AML-193 (cell line): ENCODE results near the gene ADAMTSL3.

Experiments
- DNase-seq, 2 experiments: peaks; one replicate each; lab custom pipeline; 2025; lab: John Stamatoyannopoulos, UW

ADAMTSL3 gene

DNA sequence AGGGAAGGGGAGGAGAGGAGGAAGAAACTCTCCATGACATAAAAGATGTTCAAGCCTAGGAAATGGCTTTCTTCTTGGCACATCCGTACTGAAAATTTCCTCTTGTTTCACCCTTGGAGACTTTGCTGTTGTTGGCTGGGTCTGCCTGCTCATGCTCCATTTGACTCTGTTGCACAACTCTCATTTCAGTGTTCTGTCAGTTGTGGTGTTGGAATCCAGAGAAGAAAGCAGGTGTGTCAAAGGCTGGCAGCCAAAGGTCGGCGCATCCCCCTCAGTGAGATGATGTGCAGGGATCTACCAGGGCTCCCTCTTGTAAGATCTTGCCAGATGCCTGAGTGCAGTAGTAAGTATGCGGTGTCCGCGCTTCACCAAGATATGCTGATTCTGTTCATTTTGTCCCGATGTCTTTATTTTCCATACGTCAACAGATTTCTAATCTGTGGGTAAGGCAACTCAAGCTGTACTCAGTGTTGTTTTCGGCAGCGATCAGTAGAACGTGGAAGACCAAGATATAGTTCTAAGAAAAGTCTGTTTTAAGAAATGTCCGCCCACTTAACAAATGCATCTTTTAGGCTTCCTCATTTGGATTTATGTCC lies 316.5 kb downstream of the ADAMTSL3 start:
- no peak for DNase-seq

DNA sequence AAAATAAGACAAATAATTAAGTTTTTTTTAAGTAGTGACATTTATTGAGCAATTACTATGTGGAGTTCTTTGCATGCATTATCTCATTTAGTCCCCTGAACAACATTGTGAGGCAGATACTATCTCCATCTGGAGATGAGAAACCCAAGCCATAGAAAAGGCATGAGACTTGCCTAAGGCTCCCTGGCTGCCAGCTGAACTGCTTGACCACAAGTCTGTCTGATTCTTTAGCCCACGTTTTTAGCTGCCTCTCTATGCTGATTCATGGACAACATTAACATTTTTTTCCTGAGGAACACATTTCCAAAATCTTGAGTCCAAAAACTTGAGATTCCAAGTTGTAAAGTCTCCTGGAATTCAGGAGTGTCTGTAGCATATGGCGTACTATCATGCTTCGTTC lies 318.1 kb downstream of the ADAMTSL3 start:
- no peak for DNase-seq

DNA sequence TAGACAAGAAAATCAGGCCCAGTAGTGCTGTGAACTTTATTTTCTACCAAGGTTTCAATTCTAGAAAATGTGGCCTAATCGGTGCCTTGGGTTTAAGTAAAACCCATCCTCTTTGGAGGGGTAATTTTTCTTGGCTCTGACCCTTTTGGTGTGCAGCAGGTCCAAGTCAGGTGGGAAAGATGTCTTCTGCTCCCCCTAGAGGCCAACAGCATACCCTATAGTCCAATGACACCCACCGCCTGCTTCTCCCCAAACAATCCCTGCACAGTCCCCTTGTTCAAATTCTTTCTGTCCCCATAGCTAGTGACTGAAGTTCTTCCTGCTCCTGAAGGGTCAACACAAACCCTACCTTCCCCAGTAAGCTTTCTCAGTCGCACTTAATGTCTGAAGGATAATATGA lies 319.9 kb downstream of the ADAMTSL3 start:
- DNase-seq = no peak

DNA sequence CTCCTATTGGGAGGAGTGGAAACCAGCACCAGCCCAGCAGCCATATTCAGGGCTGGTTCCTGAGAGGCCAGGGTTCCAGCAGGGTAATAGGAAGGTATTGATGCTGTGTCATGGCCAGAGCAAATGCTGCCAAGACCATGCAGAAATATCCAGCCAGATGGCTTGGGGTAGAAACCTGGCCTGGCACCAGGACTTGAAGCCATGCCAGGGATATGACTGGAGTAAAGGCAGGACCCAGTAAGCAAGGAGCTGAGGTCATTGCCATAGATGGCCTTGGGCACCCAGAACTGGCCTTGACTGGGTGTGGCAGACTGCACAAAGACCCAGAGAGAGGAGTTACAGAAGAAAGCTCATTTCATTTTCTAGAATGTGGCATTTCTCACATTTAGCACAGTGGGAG lies 324.1 kb downstream of the ADAMTSL3 start:
- no peak for DNase-seq

DNA sequence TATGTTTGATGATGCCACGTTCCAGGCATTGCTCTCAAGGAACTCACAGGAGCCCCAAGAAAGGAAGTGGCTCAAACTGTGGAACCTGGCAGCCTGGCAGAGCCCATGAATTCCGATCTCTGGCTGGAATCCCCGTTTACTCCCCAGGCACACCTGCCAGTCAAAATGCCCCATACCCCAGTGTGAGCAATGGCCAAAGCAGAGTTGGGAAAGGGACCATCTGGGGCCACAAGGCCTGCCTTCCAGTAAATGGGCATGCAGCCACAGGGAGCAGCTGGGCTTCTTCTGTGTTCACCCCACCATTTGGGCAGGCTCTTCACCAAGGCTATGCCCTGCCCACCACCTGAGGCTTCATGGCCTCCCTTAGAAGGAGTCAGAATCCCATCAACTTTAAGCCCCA lies 324.7 kb downstream of the ADAMTSL3 start:
- DNase-seq = no peak

DNA sequence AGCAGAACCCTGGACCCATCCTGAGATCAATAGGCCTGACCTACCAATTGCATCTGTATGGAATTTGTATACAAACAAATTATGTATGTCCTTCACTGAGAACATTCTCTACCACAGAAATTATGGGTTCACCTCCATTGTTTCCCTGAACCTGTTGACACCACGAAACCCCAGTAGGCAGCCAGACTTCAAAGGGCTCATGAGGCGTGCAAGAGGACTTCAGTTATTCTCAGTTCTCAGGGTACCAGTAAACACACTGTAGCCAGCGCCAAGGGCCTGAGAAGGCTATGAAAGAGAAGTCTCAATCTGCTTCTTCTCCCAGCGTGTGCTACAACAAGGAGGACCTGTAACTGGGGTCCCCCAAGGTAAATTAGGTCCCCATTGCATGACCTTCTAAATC lies 326.7 kb downstream of the ADAMTSL3 start:
- DNase-seq = no peak

DNA sequence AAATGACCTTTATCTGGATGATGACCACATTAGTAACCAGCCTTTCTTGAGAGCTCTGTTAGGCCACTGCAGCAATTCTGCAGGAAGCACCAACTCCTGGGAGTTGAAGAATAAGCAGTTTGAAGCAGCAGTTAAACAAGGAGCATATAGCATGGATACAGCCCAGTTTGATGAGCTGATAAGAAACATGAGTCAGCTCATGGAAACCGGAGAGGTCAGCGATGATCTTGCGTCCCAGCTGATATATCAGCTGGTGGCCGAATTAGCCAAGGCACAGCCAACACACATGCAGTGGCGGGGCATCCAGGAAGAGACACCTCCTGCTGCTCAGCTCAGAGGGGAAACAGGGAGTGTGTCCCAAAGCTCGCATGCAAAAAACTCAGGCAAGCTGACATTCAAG lies 328.8 kb downstream of the ADAMTSL3 start:
- no peak for DNase-seq

DNA sequence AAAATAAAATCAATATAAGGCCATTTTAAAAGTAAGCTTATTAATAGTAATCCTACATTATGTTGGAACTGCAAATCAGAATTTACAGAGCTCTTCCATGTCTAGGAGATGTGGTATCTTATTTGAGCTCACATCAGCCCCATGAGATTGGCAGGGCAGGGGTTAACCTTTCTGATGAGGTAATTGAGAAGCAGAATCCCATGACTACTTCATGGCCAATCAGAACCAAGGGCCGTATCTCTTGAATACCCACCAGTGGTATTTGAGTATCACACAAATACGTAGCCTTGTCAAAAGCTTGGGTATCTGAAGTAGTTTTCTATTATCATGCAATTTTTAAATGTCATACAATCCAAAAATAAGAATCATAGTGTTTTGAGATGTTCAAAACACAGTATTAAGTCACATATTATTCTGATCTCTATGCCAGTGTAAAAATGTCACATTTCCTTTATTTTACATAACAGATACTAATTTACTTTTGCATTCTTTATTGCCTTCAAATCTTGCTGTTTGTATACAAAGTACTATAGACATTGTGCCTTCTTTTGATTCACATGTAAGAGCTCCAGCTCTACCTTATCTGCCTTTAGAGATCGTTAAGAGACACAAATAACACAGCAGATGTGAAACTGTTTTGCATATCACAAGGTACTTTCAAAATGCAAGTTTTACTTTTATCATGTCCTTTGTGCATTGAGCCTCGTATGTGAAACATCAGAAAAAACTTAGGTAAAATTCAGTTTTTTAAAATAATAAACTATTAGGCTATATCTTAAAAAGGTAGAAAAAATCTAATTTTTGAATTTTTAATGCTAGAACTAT lies 329.9 kb downstream of the ADAMTSL3 start:
- no peak for DNase-seq

DNA sequence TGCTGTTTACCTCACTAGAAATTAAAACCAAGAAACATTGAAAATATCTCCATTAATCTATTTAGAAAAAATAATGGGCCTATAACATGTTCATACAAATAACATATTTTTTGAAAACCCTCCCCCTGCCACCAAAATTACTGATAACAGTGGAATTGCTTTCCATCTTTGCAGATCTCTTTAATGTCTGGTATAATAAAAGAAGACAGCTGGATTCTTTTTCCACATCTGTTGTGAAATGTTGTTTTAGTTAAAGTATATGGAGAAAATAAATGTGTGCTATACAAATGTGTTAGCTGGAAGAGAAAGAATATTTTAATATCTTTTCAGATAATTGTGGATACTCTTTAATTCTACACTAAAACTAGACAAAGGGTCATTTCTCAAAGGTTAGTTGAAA lies 330.7 kb downstream of the ADAMTSL3 start:
- DNase-seq = no peak

DNA sequence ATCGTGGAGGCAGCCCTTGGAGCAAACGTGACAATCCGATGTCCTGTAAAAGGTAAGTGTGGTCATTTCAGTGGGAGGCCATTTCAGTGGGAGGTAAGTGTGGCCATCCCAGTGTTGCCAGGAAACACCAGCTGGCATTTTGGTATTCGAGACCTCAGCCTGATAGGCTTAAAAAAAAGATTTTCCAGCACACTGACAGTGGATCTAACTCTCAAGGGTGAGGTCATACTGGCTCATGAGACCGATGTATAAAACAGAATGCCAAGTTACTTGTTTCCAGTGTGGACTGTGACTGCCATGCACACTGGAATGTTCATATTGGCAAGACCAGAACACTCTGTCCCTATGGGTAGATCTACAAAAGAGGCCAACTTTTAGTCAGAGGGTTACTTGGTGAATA lies 337.2 kb downstream of the ADAMTSL3 start:
- DNase-seq = no peak

DNA sequence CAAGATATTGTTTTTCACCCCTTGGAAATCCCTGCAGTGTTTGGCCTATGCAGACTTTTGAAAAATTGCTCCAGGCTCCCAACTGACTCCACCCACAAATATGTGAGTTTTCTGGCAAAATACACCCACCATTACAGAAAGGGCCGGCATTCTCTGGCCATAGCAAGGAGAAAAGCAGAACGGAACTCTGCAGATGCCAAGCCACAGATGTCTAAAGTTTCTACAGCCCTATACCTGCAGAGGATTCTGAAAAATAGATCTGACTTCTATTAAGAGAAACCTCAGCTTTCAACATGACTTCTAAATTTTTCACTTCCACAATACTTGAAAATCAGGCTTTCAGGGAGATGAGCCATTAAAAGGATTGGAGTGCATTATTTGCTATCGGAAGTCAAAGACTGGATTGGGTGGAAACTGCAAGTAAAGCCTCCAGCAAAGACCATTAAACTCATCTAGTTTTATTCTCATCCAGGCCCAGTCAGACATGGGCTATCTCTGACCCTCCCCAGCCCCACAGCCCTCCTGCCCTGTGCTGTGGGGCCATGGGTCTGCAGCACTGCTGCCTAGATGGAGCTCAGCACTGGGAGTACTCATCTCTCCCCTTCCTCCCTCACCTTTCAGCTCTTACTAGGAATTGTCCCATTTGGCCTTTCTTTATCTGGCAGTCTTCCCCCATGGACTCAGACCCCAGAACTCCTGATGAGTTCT lies 338.6 kb downstream of the ADAMTSL3 start:
- DNase-seq = no peak

DNA sequence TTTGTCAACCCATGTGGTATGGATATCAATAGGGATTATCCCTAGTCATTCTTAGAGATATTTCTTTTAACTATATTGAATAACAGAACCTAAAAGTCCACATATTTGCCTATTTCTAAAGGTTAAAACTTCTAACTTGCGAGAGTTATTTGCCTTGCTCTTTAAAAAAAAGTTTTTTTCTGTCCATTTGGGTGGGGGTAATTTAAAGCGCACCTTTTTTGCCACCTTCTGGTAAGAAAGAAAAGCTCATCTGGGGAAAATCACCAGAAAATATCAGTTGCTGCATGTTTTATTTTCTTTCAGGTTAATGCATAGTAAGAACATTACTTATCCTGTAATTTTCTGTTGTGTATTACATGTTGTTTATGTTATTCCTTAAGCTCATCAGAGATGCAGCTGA lies 339.7 kb downstream of the ADAMTSL3 start:
- no peak for DNase-seq

DNA sequence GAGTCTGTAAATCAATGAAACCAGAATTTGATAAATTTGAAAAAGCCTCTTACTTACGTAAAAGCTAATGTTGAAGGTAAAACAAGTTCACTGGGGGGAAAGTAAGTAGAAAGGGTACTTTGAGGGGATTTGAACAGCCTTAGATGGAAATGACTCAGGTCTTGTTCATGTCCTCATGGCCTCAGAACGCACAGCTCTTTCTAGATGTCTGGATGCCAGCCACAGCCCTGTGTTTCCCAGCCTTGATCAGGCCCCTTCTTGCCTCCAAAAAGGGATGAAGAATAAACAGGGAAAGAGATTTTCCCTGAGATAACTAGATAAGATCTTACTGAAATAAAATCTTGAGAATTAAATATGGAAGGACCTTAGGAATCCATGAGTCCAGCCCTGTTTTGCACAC lies 344.6 kb downstream of the ADAMTSL3 start:
- DNase-seq = no peak

DNA sequence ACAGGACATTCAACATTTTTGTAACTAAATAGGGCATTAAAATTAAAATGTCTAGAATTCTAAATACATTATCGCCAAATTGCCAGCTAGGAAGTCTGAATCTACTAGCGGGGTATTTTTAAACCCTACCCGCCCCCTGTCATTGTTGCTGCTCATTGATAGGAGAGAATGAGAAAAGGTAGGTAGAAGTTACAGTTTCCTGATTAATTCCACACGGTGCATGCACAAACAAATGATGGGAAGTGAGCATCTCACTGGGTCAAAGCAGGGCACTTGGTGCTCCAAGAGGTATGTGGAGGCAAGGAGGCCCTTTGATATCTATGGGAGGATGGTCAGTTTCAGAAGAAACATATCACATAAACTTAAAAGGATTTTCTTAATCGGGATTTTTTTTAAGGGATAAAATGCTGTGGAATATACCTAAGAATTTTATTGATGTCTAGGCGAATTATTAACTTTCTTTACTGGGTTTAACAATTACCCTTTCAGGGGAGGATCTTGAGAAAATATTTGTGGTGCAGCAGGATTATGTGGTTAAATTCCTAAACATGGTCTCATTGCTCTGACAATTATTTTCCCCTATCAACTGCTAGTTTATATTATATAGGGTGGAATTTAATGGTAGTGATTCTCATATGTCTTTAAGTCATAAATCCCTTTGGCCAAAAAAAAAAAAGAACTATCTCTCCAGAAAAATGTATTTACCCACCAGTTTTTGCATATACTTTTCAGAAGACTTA lies 345.6 kb downstream of the ADAMTSL3 start:
- DNase-seq = no peak

DNA sequence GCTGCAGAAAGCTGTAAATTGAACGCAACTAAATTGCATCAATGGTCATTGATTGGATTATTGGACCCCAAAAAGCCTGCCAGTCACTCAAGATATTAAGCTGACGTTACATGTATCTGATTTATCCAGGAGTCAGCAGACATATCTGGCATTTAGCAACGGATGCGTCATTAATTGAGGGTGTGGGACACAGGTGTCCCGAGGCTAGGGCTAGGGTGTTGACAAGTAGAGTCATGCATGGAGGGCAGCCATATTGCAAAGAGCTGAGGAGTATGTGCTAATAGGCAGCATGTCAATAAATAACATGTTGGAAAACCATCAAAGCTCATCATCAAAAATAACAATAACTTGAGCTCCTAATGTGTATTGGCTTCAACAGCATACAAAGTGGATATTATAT lies 347.1 kb downstream of the ADAMTSL3 start:
- DNase-seq = no peak

DNA sequence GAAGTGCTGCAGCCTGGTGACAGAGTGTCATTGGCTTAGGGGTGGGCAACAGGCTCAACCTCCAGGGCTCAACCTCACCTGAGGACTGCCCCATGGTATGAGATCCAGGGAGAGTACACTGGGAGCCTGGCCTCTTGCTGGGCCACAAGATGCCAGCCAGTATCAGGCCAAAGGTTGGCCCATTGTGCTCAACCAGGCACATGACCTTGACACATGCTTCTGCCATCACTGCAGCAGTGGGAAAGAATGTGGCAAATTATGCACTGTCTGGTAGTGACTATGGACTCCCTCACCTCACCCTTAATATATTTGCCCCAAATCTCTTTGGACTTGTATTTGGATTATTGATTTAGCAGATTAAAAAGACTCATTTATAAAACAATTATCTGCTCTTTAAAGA lies 347.7 kb downstream of the ADAMTSL3 start:
- no peak for DNase-seq

DNA sequence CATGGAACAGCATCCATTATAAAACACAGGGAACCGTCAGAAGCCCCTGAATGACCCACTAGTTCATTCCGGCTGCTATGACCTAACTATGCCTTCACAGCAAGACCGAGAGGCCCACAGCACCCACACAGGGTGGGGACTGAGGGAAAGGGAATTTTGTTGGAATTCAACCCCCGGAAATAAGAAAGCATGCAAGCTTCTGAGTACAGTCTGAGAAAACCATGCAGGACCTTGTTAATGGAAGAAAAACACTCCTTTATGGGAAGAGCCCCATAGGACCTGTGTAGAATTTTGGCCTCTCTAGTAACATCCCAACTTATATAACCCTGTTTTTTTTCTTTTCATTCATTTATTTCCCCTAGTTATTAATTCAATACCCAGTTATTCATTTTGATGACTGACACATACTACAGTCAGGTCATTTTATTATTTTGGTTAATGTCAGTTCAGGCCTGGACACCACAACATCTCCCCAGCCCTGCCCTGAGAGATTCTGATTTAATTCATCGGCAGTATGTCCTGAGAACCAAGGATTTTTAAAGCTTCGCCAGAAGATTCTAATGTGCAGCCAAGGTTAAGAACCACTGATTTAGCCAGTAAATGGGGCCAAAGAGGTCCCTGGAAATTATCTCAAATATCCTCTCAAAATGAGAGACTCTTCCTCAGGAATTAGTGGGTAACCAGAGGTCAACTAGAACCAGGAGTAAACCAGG lies 350.0 kb downstream of the ADAMTSL3 start:
- DNase-seq = no peak

DNA sequence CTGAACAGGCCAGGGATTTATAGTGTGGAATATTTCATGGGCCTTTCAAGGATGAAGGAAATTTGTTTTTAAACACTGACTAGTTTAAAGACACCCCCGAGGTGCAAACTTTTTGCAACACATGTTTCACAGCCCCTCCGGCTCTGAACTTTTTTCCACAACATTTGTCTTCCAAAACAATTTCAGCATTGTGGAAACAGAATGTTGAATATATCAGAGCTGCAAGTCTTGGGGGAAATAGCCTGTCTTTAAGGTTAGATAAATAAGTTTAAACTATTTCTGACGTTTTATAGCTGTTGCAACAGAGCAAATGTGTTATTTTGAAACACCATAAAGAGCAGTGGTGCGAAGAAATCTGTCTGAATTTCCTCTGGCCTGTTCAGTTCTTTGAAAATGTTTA lies 352.5 kb downstream of the ADAMTSL3 start:
- DNase-seq = no peak

DNA sequence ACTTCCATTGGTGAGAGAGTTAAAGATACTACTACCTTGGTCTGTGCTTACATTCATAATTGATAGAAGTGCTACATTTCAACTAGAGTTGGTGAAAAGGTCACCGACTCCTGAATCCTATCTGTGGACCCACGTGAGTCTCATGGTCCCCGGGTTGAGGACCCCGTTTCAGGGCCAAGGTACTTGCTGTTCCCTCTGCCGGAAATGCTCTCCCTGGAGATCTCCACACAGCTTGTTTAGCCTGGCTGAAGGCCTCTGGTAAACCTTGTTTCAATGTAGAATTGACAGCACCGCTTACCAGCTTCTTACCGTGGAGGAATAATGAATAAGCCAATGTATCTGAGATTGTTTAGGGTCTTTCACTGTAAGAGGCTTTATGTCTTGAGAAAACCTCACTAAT lies 355.7 kb downstream of the ADAMTSL3 start:
- no peak for DNase-seq

DNA sequence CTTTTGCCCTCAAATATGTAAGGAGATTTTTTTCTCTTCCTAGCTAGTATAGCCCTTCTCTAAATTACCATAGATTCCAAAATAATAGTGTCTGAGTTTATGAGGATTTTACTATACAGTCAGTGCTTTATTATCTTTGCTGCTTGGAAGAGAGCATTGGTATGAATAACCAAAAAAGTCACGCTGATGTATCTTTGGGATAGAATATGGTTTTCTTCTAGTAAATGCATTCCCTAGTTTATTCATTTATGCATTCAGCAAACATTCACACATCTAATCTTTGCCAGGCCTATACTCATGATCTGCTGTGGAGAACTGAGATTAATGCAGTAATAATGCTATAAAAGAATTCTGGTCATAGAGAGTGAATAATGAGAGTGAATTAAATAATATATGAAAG lies 356.3 kb downstream of the ADAMTSL3 start:
- no peak for DNase-seq

DNA sequence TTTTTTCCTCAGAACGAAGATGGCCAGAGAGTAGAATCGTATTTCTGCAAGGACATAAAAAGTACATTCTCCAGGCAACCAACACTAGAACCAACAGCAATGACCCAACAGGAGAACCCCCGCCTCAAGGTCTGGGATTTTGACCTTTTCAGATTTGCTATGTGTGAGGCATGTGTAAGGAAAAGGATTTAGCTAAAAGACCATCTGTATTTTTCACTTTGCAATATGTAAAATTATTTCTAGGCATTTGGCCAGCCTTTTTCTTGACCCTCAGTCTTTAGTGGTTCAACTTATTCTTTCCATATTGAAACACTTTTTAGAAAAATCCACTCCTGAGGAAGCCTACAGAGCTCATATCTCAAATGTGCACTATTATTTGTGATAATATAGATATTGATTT lies 362.4 kb downstream of the ADAMTSL3 start:
- no peak for DNase-seq

DNA sequence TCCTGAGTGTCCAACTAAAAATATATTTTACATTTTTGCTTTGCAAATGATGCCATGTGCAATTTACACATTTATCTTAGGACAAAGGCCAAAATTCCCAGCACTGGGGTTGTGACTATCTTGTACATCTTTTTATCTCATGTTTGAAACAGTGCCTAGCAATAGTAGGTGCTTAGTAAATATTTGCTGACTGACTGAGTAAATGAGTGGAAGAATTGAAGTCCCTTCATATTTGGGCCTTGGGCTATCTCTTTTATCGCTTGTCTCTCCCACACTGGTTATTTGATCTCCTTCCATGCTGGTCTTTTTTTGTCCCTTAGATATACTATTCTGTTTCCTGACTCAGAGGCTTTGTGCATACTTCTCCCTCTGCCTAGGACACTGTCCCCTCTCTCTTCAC lies 368.6 kb downstream of the ADAMTSL3 start:
- no peak for DNase-seq
